Neural crest cell (in vitro differentiated cells): ENCODE results near the gene SERBP1. TPM values are rescaled to one million over a fixed set of nuclear protein-coding genes. Genes with fewer than 3 reads are reported as not detected.

Experiments
- DNase-seq: peaks from one replicate; pipeline ENCODE4 v3.0.0; 2021; ENCODE audit warnings: low read depth, mixed read lengths, low spot score
- H3K27ac Mint-ChIP-seq: one replicate; pipeline ENCODE4 v1.8.0; 2021; ENCODE audit warnings: mild to moderate bottlenecking, mixed read lengths; ENCODE audit not compliant: unreplicated experiment
- H3K27me3 Mint-ChIP-seq: 2 replicates; pipeline ENCODE4 v1.8.0; 2021; ENCODE audit warnings: low read depth, mild to moderate bottlenecking, mixed read lengths
- H3K36me3 Mint-ChIP-seq: 2 replicates; pipeline ENCODE4 v1.8.0; 2021; ENCODE audit warnings: low read depth, mild to moderate bottlenecking, mixed read lengths
- H3K4me1 Mint-ChIP-seq: 2 replicates; pipeline ENCODE4 v1.8.0; 2021; ENCODE audit warnings: mixed read lengths
- H3K4me3 Mint-ChIP-seq: one replicate; pipeline ENCODE4 v1.8.0; 2021; ENCODE audit warnings: mild to moderate bottlenecking, mixed read lengths
- H3K9me3 Mint-ChIP-seq: 2 replicates; pipeline ENCODE4 v1.8.0; 2021; ENCODE audit warnings: mixed read lengths
- total RNA-seq: library from RNA; stranded (reverse); gene quantifications from 2 replicates; pipeline ENCODE4 v1.2.1, GENCODE V29; 2021
- TF ChIP-seq, protein P1 (sequence below): fragments of 200-600 bp; sonication (generic); conservative IDR thresholded peaks from 2 replicates; pipeline ENCODE4 v1.5.0; 2021; ENCODE audit warnings: antibody characterized with exemption, mild to moderate bottlenecking

The SERBP1 gene
- total RNA-seq, 1 donor from 2014 or later = 370 TPM

DNA sequence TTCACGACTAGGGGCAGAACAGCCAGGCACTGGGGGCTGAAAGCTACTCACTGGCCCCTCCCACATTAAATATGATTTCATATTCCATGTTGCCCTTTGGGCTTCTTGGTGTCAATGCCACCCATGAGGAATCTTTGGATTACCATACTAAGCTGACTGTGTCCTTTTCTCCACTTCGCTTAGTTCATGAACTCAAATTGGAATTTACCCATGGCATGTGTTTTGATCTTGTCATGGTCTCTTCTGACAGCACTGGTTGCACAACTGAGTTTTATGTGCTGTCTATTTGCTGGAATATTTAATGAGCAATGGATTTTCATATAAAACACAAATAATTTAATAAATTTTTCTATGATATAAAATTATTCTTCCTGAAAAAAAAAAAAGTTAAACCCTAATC lies 59.2 kb downstream of the SERBP1 start:
- Mint-ChIP-seq H3K9me3 (no peaks in the 10 kb centered on the region), H3K4me1 (peaks cover 12% of the 10 kb centered on the region), H3K36me3 (no peaks in the 10 kb centered on the region), H3K27ac (no peak overlapping the region), H3K27me3 (no peaks in the 10 kb centered on the region), H3K4me3 (no peak overlapping the region)
- no peak for DNase-seq
- TF ChIP-seq, protein P1, sequence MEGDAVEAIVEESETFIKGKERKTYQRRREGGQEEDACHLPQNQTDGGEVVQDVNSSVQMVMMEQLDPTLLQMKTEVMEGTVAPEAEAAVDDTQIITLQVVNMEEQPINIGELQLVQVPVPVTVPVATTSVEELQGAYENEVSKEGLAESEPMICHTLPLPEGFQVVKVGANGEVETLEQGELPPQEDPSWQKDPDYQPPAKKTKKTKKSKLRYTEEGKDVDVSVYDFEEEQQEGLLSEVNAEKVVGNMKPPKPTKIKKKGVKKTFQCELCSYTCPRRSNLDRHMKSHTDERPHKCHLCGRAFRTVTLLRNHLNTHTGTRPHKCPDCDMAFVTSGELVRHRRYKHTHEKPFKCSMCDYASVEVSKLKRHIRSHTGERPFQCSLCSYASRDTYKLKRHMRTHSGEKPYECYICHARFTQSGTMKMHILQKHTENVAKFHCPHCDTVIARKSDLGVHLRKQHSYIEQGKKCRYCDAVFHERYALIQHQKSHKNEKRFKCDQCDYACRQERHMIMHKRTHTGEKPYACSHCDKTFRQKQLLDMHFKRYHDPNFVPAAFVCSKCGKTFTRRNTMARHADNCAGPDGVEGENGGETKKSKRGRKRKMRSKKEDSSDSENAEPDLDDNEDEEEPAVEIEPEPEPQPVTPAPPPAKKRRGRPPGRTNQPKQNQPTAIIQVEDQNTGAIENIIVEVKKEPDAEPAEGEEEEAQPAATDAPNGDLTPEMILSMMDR = no peak

DNA sequence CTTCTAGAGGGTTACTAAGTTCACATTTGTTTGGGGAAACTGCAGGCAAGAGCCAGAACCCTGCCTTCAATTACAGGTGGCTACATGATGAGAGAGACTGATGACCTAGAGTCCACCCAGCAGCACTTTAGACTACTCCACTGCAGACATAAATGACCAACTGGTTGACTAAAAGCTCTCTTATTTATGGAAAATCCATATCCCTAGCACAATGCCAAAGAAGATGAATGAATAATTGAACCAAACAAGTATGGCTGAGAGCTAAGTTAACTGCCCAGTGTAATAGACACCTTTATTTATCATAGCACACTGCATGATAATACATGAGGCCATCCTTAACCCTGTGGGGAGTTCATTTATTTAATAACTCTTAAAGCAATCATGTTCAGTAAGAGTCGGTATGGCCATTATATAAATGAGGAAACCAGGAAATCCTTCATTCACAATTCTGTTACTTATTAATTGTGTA lies 62.1 kb downstream of the SERBP1 start:
- no peak overlapping the region for H3K4me3 Mint-ChIP-seq
- no peak for DNase-seq
- H3K4me1 Mint-ChIP-seq = peaks cover 6% of the 10 kb centered on the region
- no peak overlapping the region for H3K27ac Mint-ChIP-seq
- TF ChIP-seq, protein P1 = no peak
- H3K9me3 Mint-ChIP-seq = no peaks in the 10 kb centered on the region
- H3K27me3 Mint-ChIP-seq = no peaks in the 10 kb centered on the region
- H3K36me3 Mint-ChIP-seq = no peaks in the 10 kb centered on the region

DNA sequence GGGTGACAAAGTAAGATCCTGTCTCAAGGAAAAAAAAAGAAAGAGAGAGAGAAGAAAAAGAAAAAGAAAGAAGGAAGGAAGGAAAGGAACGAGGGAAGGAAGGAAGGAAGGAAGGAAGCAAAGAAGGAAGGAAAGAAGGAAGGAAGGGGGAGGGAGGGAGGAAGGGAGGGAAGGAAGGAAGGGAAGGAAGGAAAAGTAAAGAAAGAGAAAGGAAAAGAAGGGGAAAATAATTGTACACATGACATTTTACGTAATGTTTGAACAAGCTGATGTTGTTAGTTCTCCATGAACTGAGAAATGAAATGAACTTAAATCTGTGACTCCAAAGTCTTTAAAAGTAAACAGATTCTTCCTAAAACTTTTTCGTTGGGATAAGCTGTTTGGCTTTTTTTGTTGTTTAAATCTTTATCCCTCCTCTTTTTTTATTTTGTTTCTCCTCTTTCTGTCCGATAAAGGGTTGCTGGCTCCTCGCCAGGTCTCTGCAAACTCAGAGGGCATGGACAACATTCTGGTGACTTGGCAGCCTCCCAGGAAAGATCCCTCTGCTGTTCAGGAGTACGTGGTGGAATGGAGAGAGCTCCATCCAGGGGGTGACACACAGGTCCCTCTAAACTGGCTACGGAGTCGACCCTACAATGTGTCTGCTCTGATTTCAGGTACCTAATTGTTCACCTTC lies 62.7 kb downstream of the SERBP1 start:
- Mint-ChIP-seq H3K4me1 (peaks cover 6% of the 10 kb centered on the region), H3K9me3 (no peaks in the 10 kb centered on the region), H3K36me3 (no peaks in the 10 kb centered on the region), H3K4me3 (no peak overlapping the region), H3K27ac (no peak overlapping the region), H3K27me3 (no peaks in the 10 kb centered on the region)
- TF ChIP-seq, protein P1 = no peak
- no peak for DNase-seq

DNA sequence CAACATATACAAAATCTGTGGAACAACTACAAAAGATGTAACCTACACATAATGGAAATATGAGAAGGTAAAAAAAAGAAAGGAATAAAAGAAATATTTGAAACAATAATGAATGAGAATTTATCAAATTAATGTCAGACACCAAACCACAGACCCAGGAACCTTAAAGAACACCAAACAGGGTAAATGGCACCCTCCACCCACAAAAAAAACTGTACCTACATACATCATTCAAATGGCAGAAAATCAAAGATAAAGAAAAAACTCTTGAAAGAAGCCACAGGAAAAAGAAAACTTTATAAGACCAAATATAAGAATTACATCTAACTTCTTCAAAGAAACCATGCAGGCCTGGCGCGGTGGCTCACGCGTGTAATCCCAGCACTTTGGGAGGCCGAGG lies 68.6 kb downstream of the SERBP1 start:
- Mint-ChIP-seq H3K4me3 (no peak overlapping the region), H3K9me3 (no peaks in the 10 kb centered on the region), H3K4me1 (no peaks in the 10 kb centered on the region), H3K27me3 (no peaks in the 10 kb centered on the region), H3K27ac (no peak overlapping the region), H3K36me3 (no peaks in the 10 kb centered on the region)
- TF ChIP-seq, protein P1 = no peak
- no peak for DNase-seq

DNA sequence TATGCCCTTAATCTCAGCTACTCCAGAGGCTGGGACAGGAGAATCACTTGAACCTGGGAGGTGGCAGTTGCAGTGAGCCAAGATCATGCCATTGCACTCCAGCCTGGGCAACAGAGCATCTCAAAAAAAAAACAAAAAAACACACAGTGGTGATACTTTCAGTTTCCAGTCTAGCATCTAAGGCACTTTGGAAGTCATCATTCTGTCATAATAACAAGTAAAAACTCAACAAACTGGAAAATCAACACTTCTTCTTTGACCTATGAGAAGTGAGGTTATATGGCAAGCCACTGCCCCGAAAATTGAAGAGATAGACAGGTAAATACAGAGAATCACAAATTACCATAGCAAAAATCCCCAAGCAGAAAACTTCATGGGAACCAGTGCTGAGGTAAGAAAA lies 70.6 kb downstream of the SERBP1 start:
- Mint-ChIP-seq H3K36me3 (no peaks in the 10 kb centered on the region), H3K9me3 (no peaks in the 10 kb centered on the region), H3K27ac (no peak overlapping the region), H3K4me3 (no peak overlapping the region), H3K27me3 (no peaks in the 10 kb centered on the region), H3K4me1 (no peaks in the 10 kb centered on the region)
- no peak for DNase-seq
- TF ChIP-seq, protein P1 = no peak

Other genes starting within 250 kb of the SERBP1 start
- 0.19 and 0.36 TPM in 2 replicates for gene IL12RB2, start 122.5 kb downstream of the SERBP1 start, total RNA-seq